Neuron (in vitro differentiated cells): ENCODE measurements around the gene IRX1.

Experiments used
- H2AFZ ChIP-seq: one replicate; pipeline ENCODE4 v1.6.1; 2013; ENCODE audit warnings: low read depth, mild to moderate bottlenecking, inconsistent platforms, low read length, moderate library complexity
- H3K27me3 ChIP-seq: one replicate; pipeline ENCODE4 v1.6.1; 2013; ENCODE audit warnings: low read length; ENCODE audit not compliant: insufficient read depth
- H3K36me3 ChIP-seq: one replicate; pipeline ENCODE4 v1.6.1; 2013; ENCODE audit warnings: low read length; ENCODE audit not compliant: insufficient read depth
- H3K4me1 ChIP-seq: one replicate; pipeline ENCODE4 v1.6.1; 2013; ENCODE audit warnings: low read length; ENCODE audit not compliant: insufficient read depth
- H3K4me3 ChIP-seq: 2 replicates; pipeline ENCODE4 v1.5.1; 2013; ENCODE audit warnings: mild to moderate bottlenecking, low read length, moderate library complexity
- H3K9me3 ChIP-seq: one replicate; pipeline ENCODE4 v1.6.1; 2013; ENCODE audit warnings: low read length

The IRX1 gene

GRCh38 chr5:3650320-3650719, 54.7 kb downstream of the IRX1 start:
- H3K27me3 ChIP-seq: no peaks in the 10 kb centered on the region
- H2AFZ ChIP-seq: no peak overlapping the region
- no peaks in the 10 kb centered on the region for H3K9me3 ChIP-seq
- no peaks in the 10 kb centered on the region for H3K4me1 ChIP-seq
- H3K4me3 ChIP-seq: no peak overlapping the region
- no peaks in the 10 kb centered on the region for H3K36me3 ChIP-seq

- H2AFZ ChIP-seq: no peak overlapping the region
- H3K9me3 ChIP-seq: no peaks in the 10 kb centered on the region
- no peaks in the 10 kb centered on the region for H3K27me3 ChIP-seq
- no peaks in the 10 kb centered on the region for H3K36me3 ChIP-seq
- H3K4me1 ChIP-seq: no peaks in the 10 kb centered on the region
- no peak overlapping the region for H3K4me3 ChIP-seq
Measured at GRCh38 chr5:3650868-3651267, 55.2 kb downstream of the IRX1 start.
